Kidney capillary endothelial cell (primary cell): ENCODE measurements around the gene ABCA13.

Experiments used
- DNase-seq: peaks from one replicate; pipeline ENCODE4 v3.0.0-alpha.2; 2018; ENCODE audit warnings: low spot score

The ABCA13 gene

GRCh38 chr7:48366096-48366495 is 194.8 kb downstream of the ABCA13 start:
- no peak for DNase-seq

DNA sequence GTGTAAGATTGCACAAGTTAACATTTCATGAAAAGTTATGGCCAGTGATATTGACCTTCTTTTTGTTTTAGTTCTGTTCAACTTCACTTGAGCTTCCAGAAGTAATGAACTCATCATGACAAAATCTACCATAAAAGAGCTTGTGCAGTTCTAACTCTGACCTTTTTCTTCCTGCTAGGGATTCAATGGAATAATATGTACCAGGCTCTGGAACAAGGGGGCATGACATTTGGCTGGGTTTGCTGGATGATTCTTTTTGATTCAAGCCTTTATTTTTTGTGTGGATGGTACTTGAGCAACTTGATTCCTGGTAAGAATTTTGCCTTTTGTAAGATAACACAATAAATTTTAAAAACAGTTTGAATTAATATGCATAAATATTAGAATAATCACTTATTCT is 205.0 kb downstream of the ABCA13 start:
- no peak for DNase-seq

DNA sequence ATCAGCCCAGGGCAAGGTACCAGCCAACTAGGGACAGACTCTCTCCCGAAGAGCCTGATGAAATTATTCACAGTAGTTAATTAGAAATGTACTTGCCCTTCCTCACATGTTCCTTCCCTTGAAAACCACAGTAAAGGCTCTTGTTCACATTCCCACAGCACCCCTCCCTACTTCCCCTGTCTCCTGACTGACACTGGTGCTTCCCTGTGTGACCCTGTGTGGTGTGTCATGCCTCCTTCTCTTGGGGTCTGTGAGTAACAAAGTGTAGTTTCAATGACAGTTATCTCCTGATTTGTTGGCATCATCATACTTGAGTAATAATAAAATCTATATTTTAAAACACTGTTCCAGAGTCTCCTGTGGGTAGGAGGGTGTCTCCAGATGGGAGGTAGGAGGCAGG is 209.7 kb downstream of the ABCA13 start:
- DNase-seq, result no peak

DNA sequence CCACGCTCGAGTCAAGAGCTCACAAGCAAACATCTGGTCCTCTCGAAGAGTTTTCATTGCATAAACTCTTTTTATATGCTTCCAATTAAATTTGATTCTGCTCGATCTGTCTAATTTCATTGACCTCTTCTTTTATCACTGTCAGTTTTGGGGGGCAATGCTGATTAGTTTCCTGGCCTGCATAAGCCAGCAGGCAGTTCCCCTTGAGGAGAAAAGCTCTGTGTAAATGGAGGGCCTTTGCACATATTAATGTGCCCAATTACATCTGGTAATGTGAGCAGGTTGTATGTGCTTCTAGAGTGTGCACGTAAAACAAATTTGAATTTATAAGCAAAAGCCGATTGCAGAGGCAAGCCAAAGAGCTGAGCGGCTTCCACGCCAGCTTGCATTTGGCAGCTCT is 210.3 kb downstream of the ABCA13 start:
- no peak for DNase-seq

DNA sequence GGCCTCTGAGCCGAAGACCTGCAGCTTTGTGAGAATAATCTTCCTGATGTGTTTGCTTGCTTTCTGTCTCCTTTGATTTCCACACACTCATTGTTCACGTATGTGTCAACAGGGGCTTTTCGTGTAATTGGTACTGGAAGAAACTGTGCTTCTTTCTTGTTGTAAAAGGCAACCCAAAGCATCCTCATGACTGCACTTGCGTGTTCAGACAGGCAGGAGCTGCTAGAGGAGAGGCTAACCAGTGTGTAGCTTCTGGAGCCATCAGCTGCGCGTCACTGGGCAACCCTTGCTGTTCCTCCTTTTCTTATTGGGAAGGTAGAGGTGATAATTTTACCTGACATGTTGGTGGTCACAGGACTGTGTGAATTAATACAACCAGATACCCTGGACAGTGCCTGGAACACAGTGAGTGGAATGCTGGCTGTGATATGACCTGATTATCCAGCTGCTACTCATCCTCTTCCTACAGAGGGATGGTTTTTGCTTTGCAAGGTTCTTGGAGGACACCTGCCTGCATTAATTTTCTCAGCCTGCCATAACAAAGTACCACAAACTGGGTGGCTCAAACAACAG is 213.0 kb downstream of the ABCA13 start:
- no peak for DNase-seq

- DNase-seq, result no peak
Measured at GRCh38 chr7:48387932-48388331, 216.7 kb downstream of the ABCA13 start.

DNA sequence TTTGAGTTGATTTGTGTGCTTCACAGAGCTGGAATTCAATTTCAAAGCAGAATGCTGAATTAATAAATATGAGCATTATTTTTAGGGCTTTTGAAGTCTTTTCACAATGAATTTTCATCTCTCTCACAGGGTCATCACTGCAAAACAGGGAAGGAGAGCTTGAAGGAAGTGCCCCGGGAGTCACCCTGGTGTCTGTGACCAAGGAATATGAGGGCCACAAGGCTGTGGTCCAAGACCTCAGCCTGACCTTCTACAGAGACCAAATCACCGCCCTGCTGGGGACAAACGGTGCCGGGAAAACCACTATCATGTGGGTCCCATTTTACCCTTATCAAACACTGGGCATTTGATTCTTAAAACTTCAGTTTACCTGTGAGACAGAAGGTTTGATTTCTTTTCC is 217.7 kb downstream of the ABCA13 start:
- DNase-seq, result no peak

DNA sequence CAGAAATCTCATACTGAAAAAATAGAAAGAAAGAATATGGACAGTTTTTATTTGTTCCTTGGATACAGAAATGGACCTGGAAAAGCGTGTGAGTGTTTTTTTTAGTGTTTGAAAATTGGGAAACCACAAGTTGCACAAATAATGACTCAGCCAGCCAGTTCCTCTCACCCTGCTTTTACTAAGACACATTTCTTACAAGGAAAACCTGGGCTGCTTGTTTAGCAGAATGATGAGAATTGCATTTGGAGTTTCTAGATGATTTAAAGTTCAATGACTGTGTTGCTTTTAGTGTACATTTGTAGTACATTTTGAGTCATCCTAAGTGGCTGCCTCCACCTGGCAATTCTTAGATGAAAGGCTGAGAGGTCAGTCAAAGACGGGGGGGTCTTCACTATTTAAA is 218.7 kb downstream of the ABCA13 start:
- DNase-seq, result no peak

- no peak for DNase-seq
Measured at GRCh38 chr7:48390388-48391327, 219.4 kb downstream of the ABCA13 start.

DNA sequence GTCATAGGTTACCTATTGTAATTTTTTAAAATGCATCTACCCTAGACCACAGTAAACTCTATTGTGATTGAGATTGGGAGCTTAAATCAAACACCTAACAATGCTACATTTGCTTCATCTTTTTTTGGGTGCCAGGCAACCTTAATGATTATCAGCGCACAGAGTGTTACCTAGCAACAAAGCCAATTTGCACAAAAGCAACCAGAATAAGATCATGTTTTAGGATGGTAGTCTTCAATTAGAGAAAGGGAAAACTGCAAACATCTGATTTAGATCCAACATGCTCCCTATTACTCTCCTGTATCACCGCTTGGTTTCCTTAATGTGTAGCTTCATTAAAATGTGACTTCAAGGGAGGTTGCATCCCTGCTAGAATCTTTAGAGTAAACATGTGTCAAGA is 226.9 kb downstream of the ABCA13 start:
- DNase-seq, result no peak

DNA sequence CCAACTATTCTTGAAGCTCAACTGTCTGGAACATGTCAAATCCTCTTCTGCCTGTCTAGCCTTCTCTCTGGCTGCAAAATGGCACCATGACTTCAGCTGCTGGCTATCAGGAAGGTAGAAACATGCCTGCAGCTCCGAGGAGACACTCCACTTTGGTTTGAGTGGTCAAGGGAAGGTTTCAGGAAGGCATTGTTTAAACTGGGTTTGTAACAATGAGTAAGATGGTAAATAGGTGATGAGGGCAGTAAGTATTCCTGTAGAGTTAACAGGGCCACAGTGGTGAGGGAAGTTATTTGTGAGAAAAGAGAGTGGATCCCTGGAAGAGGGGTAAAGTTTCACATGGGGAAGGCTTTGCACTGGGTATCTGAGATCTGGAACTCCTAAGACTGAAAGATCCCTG is 231.5 kb downstream of the ABCA13 start:
- no peak for DNase-seq

GRCh38 chr7:48408731-48409130 is 237.5 kb downstream of the ABCA13 start:
- DNase-seq, result no peak

GRCh38 chr7:48411619-48412018 is 240.4 kb downstream of the ABCA13 start:
- no peak for DNase-seq

- no peak for DNase-seq
Measured at GRCh38 chr7:48414011-48414732, 242.9 kb downstream of the ABCA13 start.

GRCh38 chr7:48416327-48416908 is 245.2 kb downstream of the ABCA13 start:
- no peak for DNase-seq

DNA sequence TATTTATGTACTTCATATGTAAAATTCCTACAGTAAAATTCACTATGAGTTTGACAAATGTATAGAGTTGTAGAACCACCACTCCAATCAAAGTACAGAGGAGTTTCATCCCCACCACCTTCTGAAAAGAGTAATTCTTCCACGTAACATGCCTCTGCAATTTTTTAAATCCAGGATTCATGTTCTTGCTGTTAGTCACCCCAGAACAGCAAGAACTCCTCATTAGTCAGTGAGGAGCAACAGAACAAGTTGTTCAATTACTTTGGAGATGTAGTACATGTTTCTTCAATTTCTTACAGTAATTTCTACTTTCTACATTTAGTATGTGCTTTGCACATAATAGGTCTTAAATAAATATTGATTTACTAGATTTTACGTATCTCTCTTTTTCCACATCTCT is 248.1 kb downstream of the ABCA13 start:
- DNase-seq, result no peak

DNA sequence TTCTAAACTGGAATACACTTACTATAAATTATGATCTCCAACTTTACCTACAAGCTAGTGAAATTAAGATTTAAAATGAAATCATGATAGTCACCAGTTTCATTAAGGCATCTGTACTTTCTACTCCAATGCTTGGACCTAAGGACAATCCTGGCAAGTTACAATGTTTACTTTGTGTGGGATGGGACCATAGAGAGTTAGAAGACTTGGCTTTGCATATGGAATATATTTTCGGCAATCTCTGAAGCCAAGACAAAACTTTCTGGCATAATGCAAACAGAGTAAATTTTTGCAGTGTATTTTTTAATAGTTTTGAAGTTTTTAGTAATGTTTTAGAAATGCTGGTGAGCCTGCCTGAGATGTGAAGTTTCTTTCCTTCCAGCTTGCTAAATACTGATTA is 248.9 kb downstream of the ABCA13 start:
- no peak for DNase-seq

- no peak for DNase-seq
Measured at GRCh38 chr7:48421357-48421756, 250.1 kb downstream of the ABCA13 start.

GRCh38 chr7:48424731-48425130 is 253.5 kb downstream of the ABCA13 start:
- peak; percentile 36 for DNase-seq

DNA sequence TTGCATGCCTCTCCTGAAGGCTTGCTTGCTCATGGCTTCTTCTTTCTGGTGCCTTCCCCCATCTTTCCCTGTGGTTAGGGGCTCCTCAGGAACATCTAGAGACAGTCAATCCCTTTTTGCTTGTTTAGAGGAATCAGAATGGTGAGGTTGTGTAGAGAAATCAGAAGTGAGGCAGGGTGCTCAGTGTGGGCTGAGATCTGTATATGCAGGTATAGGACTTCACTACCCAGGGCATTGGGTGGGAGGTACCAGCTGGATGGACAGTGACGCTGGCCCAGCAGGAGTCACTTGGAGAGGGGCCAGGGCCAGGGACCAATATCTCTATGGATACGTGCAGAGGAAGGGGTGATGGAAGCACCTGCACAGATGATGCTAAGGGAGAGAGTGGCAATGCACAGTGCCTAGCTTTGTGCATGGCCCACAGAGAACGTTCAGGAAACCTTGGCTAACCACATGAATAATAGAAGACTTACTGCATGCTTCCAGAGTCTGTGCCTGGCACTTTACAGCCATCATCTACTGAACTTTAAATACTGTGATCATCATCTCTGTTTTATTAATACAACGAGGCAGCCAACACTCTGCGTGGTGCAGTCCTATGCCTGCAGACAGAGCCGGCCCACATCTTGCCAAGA is 255.2 kb downstream of the ABCA13 start:
- no peak for DNase-seq

DNA sequence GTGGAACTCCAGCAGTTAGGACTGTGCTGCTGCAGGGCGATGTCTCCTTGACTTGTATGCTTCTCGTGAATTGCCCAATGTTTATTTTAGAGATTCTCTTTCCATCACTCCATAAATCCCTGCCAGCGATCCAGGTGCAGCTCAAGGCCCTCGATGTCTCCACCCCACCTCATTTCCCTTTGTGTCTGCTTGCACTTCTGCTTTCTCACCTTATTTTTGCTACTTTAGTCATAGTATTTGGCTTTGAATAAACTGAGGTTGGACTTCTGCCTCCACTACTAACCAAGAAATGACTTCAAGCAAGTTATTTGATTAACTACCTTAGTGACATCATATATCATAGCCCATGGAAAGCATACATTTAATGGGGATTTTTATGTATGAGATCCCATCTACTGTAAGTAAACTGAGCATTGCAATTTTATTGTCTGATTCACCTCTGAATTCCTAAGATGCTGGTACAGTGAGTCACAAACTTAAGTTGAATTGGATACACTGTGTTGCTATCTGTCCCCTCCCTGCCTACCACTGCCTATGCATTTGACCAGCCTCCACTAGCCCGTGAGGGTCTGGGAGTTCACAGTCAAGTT is 255.8 kb downstream of the ABCA13 start:
- peak; percentile 75 for DNase-seq

DNA sequence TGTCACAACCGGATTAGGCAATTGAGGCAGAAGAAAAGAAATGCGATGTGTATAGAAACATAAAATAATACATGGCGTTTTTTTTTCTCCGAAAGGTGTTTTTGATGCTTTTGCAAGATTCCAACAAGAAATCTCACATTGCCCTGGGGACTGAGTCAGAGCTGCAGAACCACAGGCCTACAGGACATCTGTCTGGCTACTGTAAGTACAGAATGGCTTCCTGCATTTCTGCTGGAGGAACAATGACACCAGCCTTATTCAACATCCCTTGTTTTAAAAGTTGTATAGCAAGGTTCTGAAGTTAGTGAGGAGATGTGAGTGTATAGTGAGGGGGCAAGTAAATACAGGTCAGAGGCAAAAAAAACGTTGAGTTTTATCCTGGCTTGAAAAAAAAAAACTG is 256.4 kb downstream of the ABCA13 start:
- peak; percentile 79 for DNase-seq
